GM13977 (cell line): ENCODE results near the gene ANO1.

Experiments
- DNase-seq: peaks from one replicate; pipeline ENCODE4 v3.0.0; 2012; ENCODE audit warnings: low spot score
- in situ Hi-C: fragments of 300-500 bp; cut with MboI; formaldehyde crosslinking; loops from one replicate; pipeline ENCODE4 v1.12.0; 2022; ENCODE audit warnings: low sequenced_read_pairs, low pct_unique_long_range_greater_than_20kb, mixed read lengths, inconsistent platforms; ENCODE audit not compliant: unreplicated experiment
- TF ChIP-seq, protein P1 (sequence below): IDR thresholded peaks from 2 replicates; pipeline ENCODE4 v1.5.1; 2012; ENCODE audit warnings: mild to moderate bottlenecking, control low read depth; ENCODE audit not compliant: insufficient read depth; ENCODE audit errors: extremely low read depth, missing control alignments

The ANO1 gene

DNA sequence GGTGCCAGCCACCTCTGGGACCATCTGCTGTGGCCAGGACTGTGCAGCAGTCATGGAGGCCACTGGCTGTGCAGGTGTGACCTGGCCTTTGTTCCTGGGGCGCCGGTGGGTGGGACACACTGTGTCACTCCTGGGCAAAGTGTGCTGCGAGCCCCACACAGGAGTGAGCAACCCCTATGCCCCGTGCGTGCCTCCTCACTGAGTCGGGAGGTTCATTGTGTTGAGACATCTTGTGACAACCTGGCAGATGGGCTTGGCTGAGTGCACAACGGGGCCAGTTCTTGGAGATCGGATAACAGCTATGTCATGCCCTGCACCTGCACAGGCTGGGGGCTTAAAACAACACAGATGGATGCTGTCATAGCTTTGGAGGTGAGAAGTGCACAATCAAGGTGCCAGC, 13.5 kb downstream of the ANO1 start:
- in situ Hi-C loops, result no loop called here
- TF ChIP-seq, protein P1, sequence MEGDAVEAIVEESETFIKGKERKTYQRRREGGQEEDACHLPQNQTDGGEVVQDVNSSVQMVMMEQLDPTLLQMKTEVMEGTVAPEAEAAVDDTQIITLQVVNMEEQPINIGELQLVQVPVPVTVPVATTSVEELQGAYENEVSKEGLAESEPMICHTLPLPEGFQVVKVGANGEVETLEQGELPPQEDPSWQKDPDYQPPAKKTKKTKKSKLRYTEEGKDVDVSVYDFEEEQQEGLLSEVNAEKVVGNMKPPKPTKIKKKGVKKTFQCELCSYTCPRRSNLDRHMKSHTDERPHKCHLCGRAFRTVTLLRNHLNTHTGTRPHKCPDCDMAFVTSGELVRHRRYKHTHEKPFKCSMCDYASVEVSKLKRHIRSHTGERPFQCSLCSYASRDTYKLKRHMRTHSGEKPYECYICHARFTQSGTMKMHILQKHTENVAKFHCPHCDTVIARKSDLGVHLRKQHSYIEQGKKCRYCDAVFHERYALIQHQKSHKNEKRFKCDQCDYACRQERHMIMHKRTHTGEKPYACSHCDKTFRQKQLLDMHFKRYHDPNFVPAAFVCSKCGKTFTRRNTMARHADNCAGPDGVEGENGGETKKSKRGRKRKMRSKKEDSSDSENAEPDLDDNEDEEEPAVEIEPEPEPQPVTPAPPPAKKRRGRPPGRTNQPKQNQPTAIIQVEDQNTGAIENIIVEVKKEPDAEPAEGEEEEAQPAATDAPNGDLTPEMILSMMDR, result no peak
- DNase-seq, result no peak

DNA sequence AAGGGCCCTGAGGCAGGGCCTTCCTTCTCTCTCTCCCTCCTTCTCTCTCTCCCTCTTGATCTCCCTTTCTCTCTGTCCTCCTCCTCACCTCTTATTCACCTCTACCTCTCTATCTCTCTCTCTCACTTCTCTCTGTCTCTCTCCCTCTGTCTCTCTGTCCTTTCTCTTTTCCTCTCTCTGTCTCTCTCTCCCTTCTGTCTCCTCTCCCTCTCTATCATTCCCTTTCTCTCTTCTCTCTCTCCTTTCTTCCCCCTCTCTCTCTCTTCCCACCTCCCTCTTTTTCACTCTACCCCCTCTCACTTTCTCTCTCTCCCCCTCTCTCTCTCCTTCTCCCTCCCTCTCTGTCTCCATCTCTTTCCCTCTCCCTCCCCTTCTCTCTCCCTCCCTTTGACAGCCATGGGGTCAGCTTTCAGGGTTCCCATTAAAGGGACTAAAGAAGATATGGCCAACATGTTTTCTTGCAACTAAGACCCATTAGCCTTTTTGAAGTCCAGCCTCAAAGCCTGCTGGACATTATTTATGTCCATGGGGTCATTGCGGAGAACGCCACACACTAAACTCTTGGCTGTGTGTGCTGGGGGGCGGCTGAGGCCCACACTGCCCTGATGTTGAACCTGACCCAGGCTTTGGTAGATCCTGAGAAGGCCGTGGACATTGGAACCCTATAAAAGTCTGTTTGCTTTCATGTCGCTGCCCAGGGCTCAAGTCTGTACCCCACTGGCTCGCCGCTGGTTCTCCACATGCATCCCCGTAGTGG, 15.0 kb downstream of the ANO1 start:
- in situ Hi-C loops, result no loop called here
- TF ChIP-seq, protein P1, result no peak
- DNase-seq, result no peak

DNA sequence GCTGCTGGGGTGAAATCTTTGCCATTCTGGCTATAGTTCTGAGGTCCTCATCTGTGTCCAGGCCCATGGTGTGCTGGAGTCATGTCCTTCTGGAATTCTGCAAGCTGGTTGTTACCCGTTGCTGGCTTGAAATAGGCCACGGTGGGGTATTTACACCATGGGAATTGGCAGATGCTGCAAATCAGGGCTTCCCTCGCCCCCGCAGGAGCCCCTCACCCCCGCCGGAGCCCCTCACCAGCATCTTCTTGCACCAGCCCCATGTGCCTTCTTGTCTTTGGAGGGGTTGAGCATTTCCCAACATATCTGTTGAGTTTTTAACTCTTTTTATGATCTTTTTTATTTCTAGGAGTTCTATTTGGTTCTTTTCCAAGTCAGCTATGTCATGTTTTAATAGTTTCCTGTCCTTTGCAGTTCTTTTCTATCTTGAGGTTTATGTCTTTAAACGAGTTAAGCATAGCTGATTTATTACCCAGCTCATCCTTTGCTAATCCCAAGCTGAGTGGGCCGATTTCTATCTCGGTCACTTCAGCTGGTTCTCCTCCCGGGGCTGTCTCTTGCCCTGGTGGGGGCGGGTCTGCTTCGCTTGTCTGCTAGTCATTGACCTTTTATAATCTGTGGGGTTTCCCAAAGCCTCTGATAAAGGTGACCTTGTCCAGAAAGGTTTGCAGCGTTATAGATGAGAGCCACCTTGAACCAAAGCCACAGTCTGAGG, 17.6 kb downstream of the ANO1 start:
- in situ Hi-C loops, result no loop called here
- TF ChIP-seq, protein P1, result no peak
- DNase-seq, result no peak

DNA sequence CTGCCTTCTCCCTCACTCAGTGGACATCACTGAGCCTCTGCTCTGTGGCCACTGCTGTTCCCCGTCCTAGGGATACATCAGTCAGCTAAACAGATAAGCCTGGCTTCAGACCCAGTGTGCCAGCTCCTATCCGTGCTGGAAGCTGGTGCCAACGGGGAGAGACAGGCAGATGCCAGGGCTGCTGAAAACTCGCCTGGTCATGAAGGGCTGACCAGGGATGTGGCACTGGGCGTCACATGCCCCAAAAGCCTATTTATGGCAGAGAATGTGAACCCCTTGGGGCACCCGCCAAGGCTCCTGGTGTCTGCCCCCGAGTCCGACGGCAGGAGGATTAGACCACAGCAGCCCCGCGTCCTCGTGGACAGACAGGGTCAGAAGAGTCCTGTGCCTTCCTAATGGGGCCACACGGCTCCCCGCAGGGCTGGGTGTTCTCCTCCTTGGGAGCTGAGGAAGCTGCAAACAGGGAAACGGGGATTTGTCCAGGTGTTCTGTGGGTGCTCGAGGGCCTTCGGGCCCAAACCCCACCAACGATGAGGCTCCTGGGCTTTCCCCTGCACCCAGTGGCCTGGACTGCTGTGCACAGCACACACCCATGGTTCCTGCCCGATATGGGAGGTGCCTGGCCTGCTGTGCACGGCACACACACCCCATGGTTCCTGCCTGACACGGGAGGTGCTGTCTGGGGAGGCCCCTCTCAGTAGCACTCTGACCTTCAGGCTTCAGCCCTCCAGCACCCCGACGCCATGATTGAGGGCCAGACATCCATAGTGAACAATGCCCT, 19.9 kb downstream of the ANO1 start:
- DNase-seq, result no peak
- in situ Hi-C loops, result no loop called here
- TF ChIP-seq, protein P1, result no peak

DNA sequence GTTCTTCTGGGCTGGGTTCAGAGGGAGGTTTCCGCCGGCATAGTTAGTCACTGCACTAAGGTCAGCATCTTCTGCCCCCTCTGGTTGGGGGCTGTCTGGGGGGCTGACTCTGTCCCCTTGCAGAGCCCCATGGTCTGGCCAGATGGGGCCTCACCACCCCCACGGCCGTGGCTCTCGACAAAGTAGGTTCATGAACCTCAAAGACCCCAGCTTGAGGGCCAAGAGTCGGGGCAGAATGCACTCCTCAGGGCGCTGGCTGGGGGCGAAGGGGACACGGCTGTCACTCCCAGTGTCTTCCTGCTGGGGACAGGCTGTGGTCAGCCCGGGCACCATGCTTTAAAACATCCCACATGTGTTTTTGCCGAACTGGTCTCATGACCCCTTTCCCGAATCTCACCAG, 20.8 kb downstream of the ANO1 start:
- in situ Hi-C loops, result no loop called here
- DNase-seq, result no peak
- TF ChIP-seq, protein P1, result no peak

DNA sequence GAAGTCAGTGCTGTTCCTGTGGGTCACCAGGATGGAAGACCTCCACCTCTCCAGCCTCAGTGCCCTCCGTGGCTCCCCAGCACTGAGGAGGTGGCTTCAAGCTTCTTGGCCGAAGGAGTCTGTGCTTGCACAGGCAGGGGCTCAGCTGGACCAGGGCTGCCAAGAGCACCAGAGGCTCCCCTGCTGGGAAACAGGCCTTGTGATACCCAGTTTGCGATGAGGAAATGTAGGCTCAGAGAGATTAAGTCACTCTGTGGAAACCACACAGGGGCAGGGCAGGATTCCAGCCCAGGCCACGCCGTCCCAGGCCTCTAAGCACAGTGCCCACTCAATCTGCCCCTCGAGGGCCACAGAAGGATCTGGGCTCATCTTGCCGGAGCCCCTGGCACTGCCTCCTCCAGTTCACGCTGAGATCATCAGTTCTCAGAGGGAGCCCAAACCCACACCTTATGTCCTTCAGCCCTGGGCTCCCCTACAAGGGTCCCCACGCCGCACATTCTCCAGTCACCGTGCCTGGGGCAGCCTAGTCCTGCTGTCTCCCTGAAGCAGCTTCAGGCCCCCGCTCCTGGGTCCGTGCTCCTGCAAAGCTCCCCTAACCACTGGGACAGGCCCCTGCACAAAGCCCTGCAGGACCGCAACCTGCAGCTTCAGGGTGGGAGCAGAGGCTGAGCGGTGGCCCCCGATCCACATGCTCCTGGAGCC, 21.6 kb downstream of the ANO1 start:
- no peak for DNase-seq
- TF ChIP-seq, protein P1, result no peak
- in situ Hi-C loops, result no loop called here
